Measurements from ENCODE around the gene NOC2L.
"Not testable (repeated sequence)": the region's sequence is repeated elsewhere in the genome, so short reads cannot be mapped to it uniquely, and the experiment has no call there.

Gene NOC2L

DNA sequence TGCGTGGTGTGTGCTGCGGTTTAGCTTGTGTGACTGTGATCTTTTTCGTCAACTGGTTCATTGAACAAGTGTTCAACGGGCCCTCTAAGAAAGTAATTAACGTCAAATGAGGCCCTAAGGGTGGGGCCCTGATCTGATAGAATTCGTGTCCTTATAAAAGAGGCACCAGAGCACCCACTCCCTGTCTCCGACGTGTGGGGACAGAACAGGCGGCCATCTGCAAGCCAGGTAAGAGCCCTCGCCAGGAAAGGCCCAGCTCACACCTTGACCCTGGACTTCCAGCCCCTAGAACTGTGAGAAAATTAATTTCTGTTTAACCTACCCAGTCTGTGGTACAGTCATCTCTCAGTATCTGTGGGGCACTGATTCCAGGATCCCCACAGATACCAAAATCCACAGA, 55.8 kb downstream of the NOC2L start:
- no peak for DNase-seq (ENCODE audit: low spot score)

GRCh38 chr1:902802-903201, 56.3 kb downstream of the NOC2L start:
- no peak for DNase-seq (ENCODE audit: low spot score)

DNA sequence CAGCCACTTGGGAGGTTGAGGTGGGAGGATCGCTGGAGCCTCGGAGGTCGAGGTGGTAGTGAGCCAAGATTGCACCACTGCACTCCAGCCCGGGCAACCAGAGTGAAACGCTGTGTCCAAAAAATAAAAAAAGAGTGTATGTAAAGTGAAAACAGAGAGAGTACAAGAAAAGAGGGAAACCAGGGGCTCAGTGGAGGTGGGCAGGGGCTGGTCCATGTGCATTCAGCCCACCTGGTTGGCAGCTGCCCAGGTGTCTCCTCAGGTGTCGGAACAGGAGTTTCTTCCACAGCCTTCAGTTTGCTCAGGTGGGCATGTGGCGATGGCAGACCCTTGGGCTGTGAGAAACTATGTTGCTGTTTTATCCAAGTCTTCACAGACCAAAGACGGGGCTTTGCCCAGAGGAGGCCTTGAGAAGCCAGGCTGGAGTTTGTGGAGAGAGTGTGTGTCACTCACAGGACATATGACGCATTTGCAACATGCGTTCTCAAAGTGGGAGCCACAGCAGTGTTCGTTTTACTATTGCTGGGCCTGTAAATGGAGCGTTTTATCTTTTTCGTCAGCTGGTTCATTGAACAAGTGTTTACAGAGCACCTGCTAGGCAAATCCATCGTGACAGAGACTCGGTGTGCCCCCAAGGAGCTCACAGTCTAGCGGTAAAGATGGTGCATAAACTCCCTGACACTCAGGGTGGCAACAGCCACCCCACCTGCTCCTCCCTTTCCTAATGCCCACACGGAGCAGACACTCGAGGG, 57.8 kb downstream of the NOC2L start:
- DNase-seq (ENCODE audit: low spot score), result no peak

- no peak for DNase-seq (ENCODE audit: low spot score)
Measured at GRCh38 chr1:899636-900317, 59.3 kb downstream of the NOC2L start.

GRCh38 chr1:897951-898350, 61.1 kb downstream of the NOC2L start:
- not testable (repeated sequence) for DNase-seq (ENCODE audit: low spot score)

DNA sequence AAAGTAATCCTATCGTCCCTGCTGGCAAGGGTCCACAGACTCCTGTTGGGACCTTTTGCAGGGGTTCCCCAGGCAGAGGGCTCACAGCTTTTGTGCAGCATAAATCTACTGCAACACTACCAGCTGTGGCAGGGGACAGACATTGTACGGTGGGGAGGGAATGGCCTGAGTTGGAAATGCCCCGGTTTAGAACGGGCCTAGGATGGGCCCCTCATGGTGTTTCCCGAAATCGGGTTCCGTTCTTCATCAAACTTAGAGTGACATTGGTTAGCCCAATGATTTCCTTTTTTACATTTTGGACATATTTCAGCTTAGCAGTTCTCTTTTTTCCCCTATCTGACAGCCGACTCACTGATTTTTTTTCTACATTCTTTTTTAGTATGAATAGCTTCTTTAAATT, 61.8 kb downstream of the NOC2L start:
- DNase-seq (ENCODE audit: low spot score), result no peak

Data from SW480 (cell line).